ENCODE results near the gene NLGN1.

GRCh38 chr3:174023421-174023820, 625.9 kb downstream of the NLGN1 start:
- no peak for TF ChIP-seq KDM1A (IDR thresholded peaks at IDR 0.05)
- TF ChIP-seq MAFG (tag; conservative IDR thresholded peaks at IDR 0.05): no peak
